Nephron progenitor cell (in vitro differentiated cells): ENCODE data around the gene RPS8.

Experiments
- DNase-seq: peaks from one replicate; pipeline ENCODE4 v3.0.0; 2021
- H3K27ac Mint-ChIP-seq: 2 replicates; pipeline ENCODE4 v1.8.0; 2021; ENCODE audit warnings: mild to moderate bottlenecking, moderate library complexity, mixed read lengths
- H3K27me3 Mint-ChIP-seq: 2 replicates; pipeline ENCODE4 v1.8.0; 2021; ENCODE audit warnings: mild to moderate bottlenecking, low read depth, mixed read lengths; ENCODE audit not compliant: poor library complexity
- H3K36me3 Mint-ChIP-seq: 2 replicates; pipeline ENCODE4 v1.8.0; 2021; ENCODE audit warnings: low read depth, mixed read lengths
- H3K4me1 Mint-ChIP-seq: 2 replicates; pipeline ENCODE4 v1.8.0; 2021; ENCODE audit warnings: mixed read lengths
- H3K4me3 Mint-ChIP-seq: 2 replicates; pipeline ENCODE4 v1.8.0; 2021; ENCODE audit warnings: mild to moderate bottlenecking, moderate library complexity, mixed read lengths
- H3K9me3 Mint-ChIP-seq: 2 replicates; pipeline ENCODE4 v1.8.0; 2021; ENCODE audit warnings: mild to moderate bottlenecking, moderate library complexity, mixed read lengths
- CTCF ChIP-seq: fragments of 200-600 bp; sonication (generic); IDR thresholded peaks from 2 replicates; pipeline ENCODE4 v1.5.0; 2021; ENCODE audit warnings: antibody characterized with exemption

The RPS8 gene

DNA sequence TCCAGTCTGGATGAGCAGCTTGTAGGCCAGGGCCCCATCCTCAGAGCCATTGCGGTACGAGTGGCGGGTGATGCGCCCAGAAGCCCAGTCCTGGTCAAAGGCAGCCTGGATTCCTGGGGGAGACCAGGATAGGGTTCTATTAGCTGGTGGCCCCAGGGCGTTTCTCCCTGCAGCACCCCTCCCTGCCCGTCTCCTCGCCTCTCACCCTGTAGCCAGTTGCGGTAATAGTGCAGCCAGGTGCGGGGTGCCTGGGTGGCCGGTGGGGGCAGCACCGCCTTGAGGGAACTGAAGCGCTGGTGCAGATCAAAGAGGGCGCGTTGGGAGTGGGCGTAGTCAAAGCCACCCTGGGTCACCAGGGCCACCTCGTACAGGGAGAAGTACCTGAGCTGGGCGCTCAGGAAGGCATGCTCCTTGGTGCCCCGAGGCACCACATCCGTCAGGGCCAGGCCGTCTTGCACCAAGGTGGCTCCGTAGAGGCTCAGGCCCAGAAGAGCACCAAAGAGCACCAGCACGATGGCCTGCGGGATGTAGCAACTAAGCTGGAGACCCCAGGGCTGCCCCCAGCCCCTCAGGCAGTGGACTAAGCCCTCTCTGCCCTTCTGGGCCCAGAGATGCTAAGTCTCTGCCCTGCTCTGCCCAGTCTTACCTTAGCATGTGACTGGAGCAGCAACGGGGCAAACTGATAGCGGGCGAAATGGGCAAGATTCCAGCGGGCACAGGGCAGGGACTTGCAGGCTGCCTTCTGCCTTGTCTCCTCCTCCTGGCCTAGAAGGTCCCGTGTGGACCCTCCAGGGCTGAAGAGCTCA is 52.1 kb downstream of the RPS8 start:
- Mint-ChIP-seq H3K36me3 (no peaks in the 10 kb centered on the region), H3K27me3 (peaks cover 3% of the 10 kb centered on the region), H3K9me3 (no peaks in the 10 kb centered on the region), H3K27ac (peak overlapping the region; percentile 83), H3K4me1 (peaks cover 22% of the 10 kb centered on the region), H3K4me3 (no peak overlapping the region)
- no peak for DNase-seq
- TF ChIP-seq CTCF = no peak

DNA sequence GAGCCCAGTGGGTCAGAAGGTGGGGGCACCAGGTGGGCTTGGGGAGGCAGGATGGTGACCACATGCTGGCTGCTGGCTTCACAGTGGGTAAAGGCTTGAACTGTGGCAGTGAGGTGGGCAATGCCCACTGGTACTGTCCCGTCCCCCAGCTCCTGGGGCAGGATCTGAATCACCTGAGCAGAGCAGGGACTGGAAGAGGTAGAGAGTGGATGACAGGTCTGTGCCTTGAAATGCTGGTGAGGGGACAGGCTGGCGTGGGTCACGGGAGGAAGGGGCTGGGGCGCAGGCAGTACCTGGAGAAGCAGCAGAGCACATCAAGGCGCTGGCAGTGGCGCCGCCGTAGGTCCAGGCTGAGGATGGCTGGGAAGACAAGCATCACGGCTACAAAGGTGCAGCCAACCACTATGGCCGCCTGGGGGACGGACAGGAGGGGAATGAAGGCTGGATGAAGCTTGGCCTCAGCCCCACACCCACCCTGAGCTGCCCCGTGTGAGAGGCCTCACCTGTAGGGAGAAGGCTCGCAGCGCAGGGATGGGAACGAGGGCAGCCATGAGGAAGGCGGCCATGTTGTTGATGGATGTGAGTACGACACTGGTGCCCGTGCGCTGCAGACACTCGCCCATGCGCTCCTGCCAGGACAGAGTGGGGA is 52.8 kb downstream of the RPS8 start:
- peak overlapping the region; percentile 83 for H3K27ac Mint-ChIP-seq
- H3K4me1 Mint-ChIP-seq = peaks cover 28% of the 10 kb centered on the region
- no peaks in the 10 kb centered on the region for H3K36me3 Mint-ChIP-seq
- H3K4me3 Mint-ChIP-seq = no peak overlapping the region
- TF ChIP-seq CTCF = no peak
- H3K27me3 Mint-ChIP-seq = peaks cover 3% of the 10 kb centered on the region
- H3K9me3 Mint-ChIP-seq = no peaks in the 10 kb centered on the region
- no peak for DNase-seq
